HepG2 (cell line): Measurements from ENCODE around the gene NRDE2. TPM values are rescaled to one million over a fixed set of nuclear protein-coding genes. Genes with fewer than 3 reads are reported as not detected.

Experiments used
- BRCA1 ChIP-seq: sonication (generic); formaldehyde crosslinking; IDR thresholded peaks from 2 replicates; pipeline ENCODE4 v1.4.0; 2020; ENCODE audit warnings: missing genetic modification reagents
- CAMTA2 ChIP-seq: sonication (generic); formaldehyde crosslinking; IDR thresholded peaks from 2 replicates; pipeline ENCODE4 v1.4.0; 2020; ENCODE audit warnings: mild to moderate bottlenecking, missing genetic modification reagents, borderline replicate concordance
- E2F2 ChIP-seq: sonication (generic); formaldehyde crosslinking; IDR thresholded peaks from 2 replicates; pipeline ENCODE4 v1.4.0; 2020; ENCODE audit warnings: missing genetic modification reagents, borderline replicate concordance
- ELF1 ChIP-seq: sonication (generic); formaldehyde crosslinking; IDR thresholded peaks from 2 replicates; pipeline ENCODE4 v1.4.0; 2020; ENCODE audit warnings: missing genetic modification reagents
- ELF4 ChIP-seq: sonication (generic); formaldehyde crosslinking; IDR thresholded peaks from 2 replicates; pipeline ENCODE4 v1.5.0; 2020; ENCODE audit warnings: missing genetic modification reagents, mild to moderate bottlenecking, moderate library complexity, borderline replicate concordance
- ELK4 ChIP-seq: sonication (generic); formaldehyde crosslinking; IDR thresholded peaks from 2 replicates; pipeline ENCODE4 v1.9.0; 2021; ENCODE audit warnings: missing genetic modification reagents, borderline replicate concordance
- FOXA3 ChIP-seq: IDR thresholded peaks from 2 replicates; pipeline ENCODE4 v1.6.1; 2016; ENCODE audit warnings: missing genetic modification reagents, missing compliant biosample characterization
- FOXM1 ChIP-seq: sonication (generic); formaldehyde crosslinking; IDR thresholded peaks from 2 replicates; pipeline ENCODE4 v1.5.0; 2020; ENCODE audit warnings: missing genetic modification reagents
- GLMP ChIP-seq: sonication (generic); formaldehyde crosslinking; IDR thresholded peaks from 2 replicates; pipeline ENCODE4 v1.9.0; 2021; ENCODE audit warnings: missing genetic modification reagents, mild to moderate bottlenecking, borderline replicate concordance
- HIVEP1 ChIP-seq: sonication (generic); formaldehyde crosslinking; IDR thresholded peaks from 2 replicates; pipeline ENCODE4 v1.4.0; 2020; ENCODE audit warnings: mild to moderate bottlenecking, missing genetic modification reagents
- HNF4A ChIP-seq: sonication (generic); formaldehyde crosslinking; IDR thresholded peaks from 2 replicates; pipeline ENCODE4 v1.4.0; 2020; ENCODE audit warnings: missing genetic modification reagents
- JUND ChIP-seq: sonication (generic); formaldehyde crosslinking; IDR thresholded peaks from 2 replicates; pipeline ENCODE4 v1.8.0; 2022; ENCODE audit warnings: mild to moderate bottlenecking, missing genetic modification reagents
- MAF1 ChIP-seq: sonication (generic); formaldehyde crosslinking; IDR thresholded peaks from 2 replicates; pipeline ENCODE4 v1.5.0; 2020; ENCODE audit warnings: missing genetic modification reagents, borderline replicate concordance
- MXD1 ChIP-seq: sonication (generic); formaldehyde crosslinking; IDR thresholded peaks from 2 replicates; pipeline ENCODE4 v1.4.0; 2020; ENCODE audit warnings: mild to moderate bottlenecking, missing genetic modification reagents
- NFE2L2 ChIP-seq: fragments of 150-350 bp; IDR thresholded peaks from 2 replicates; pipeline ENCODE4 v1.6.1; 2014; ENCODE audit warnings: low read length
- NKX3-1 ChIP-seq: sonication (generic); formaldehyde crosslinking; IDR thresholded peaks from 2 replicates; pipeline ENCODE4 v1.5.0; 2020; ENCODE audit warnings: missing genetic modification reagents
- REL ChIP-seq: sonication (generic); formaldehyde crosslinking; conservative IDR thresholded peaks from 2 replicates; pipeline ENCODE4 v1.8.0; 2022; ENCODE audit warnings: mild to moderate bottlenecking, missing genetic modification reagents, moderate library complexity
- RFXANK ChIP-seq: IDR thresholded peaks from 2 replicates; pipeline ENCODE4 v1.6.1; 2016
- SATB2 ChIP-seq: sonication (generic); formaldehyde crosslinking; IDR thresholded peaks from 2 replicates; pipeline ENCODE4 v1.5.0; 2020; ENCODE audit warnings: missing genetic modification reagents
- SRSF9 ChIP-seq: fragments of 200-400 bp; formaldehyde crosslinking; IDR thresholded peaks from 2 replicates; pipeline ENCODE4 v1.6.1; 2018; ENCODE audit warnings: borderline replicate concordance, mild to moderate bottlenecking, low read depth, low read length; ENCODE audit not compliant: insufficient read depth, poor library complexity, severe bottlenecking
- TARDBP ChIP-seq: sonication (generic); formaldehyde crosslinking; IDR thresholded peaks from 2 replicates; pipeline ENCODE4 v1.8.0; 2022; ENCODE audit warnings: mild to moderate bottlenecking, missing genetic modification reagents
- TFDP1 ChIP-seq: IDR thresholded peaks from 2 replicates; pipeline ENCODE4 v1.6.1; 2016; ENCODE audit warnings: missing compliant biosample characterization, missing genetic modification reagents, borderline replicate concordance
- ZFP36L2 ChIP-seq: sonication (generic); formaldehyde crosslinking; IDR thresholded peaks from 2 replicates; pipeline ENCODE4 v1.4.0; 2020; ENCODE audit warnings: missing genetic modification reagents
- ZNF205 ChIP-seq: IDR thresholded peaks from 2 replicates; pipeline ENCODE4 v1.6.1; 2018; ENCODE audit warnings: missing biosample characterization, missing genetic modification reagents
- ZNF530 ChIP-seq: sonication (generic); formaldehyde crosslinking; IDR thresholded peaks from 2 replicates; pipeline ENCODE4 v1.5.0; 2020; ENCODE audit warnings: low read depth, mild to moderate bottlenecking, missing genetic modification reagents
- ZNF543 ChIP-seq: sonication (generic); formaldehyde crosslinking; IDR thresholded peaks from 2 replicates; pipeline ENCODE4 v1.4.0; 2020; ENCODE audit warnings: mild to moderate bottlenecking, missing genetic modification reagents
- ZNF644 ChIP-seq: IDR thresholded peaks from 2 replicates; pipeline ENCODE4 v1.6.1; 2016; ENCODE audit warnings: low read depth
- ZNF670 ChIP-seq: sonication (generic); formaldehyde crosslinking; IDR thresholded peaks from 2 replicates; pipeline ENCODE4 v1.8.0; 2022; ENCODE audit warnings: mild to moderate bottlenecking, missing genetic modification reagents, borderline replicate concordance
- polyA plus RNA-seq, 8 experiments: library from polyadenylated mRNA; depleted of rRNA in 3 of 8; stranded (reverse) in 7 of 8; unstranded in 1 of 8; fragments of >200 nt; fragmentation: Illumina TruSeq in 4 of 8; extraction: Trizol in 4 of 8; gene quantifications; 2 replicates each; pipeline versions ENCODE4 v1.2.1 to v1.2.3, GENCODE V29; 2011 to 2016; ENCODE audit warnings: low read depth in 4 of 8, missing spikeins in 1 of 8, mixed read lengths in 1 of 8; ENCODE audit not compliant: insufficient read depth in 1 of 8
- total RNA-seq, 5 experiments: library from RNA; depleted of rRNA; stranded (reverse); fragments of >200 nt; fragmentation: Illumina TruSeq; extraction: Trizol; gene quantifications; 2 replicates each; pipeline ENCODE4 v1.2.3, GENCODE V29; 2016; ENCODE audit warnings: low read depth in 1 of 5

NRDE2 gene
- total and polyA plus RNA-seq, 2 of the 13 experiments (the other 11 are each of a cell fraction or from before 2014, with no cell fraction given), result 5.6 to 12.5 TPM

- TF ChIP-seq GLMP, result no peak
- no peak for TF ChIP-seq TARDBP (CRISPR knock-in tag)
- no peak for TF ChIP-seq ZNF530 (CRISPR knock-in tag)
- no peak for TF ChIP-seq TFDP1
- TF ChIP-seq ELF1 (CRISPR knock-in tag), result no peak
- TF ChIP-seq HIVEP1 (CRISPR knock-in tag), result no peak
- TF ChIP-seq ZFP36L2 (CRISPR knock-in tag), result no peak
- TF ChIP-seq ELK4 (CRISPR knock-in tag), result no peak
- no peak for TF ChIP-seq BRCA1 (CRISPR knock-in tag)
- 0 out of 2 replicates have a peak, but pooled peaks have one; percentile 51 for TF ChIP-seq ZNF670 (CRISPR knock-in tag)
- TF ChIP-seq REL (CRISPR knock-in tag), result no peak
- no peak for TF ChIP-seq MXD1 (CRISPR knock-in tag)
- TF ChIP-seq ZNF543 (CRISPR knock-in tag), result no peak
- no peak for TF ChIP-seq E2F2 (CRISPR knock-in tag)
- TF ChIP-seq ZNF205, result peak; percentile 98
- no peak for TF ChIP-seq NFE2L2
- no peak for TF ChIP-seq ZNF644 (CRISPR knock-in tag)
- TF ChIP-seq SRSF9, result no peak
- no peak for TF ChIP-seq SATB2 (CRISPR knock-in tag)
- TF ChIP-seq MAF1 (CRISPR knock-in tag), result no peak
- no peak for TF ChIP-seq FOXM1 (CRISPR knock-in tag)
- no peak for TF ChIP-seq NKX3-1 (CRISPR knock-in tag)
- no peak for TF ChIP-seq HNF4A
- TF ChIP-seq CAMTA2 (CRISPR knock-in tag), result no peak
- no peak for TF ChIP-seq ELF4 (CRISPR knock-in tag)
- peak; percentile 83 for TF ChIP-seq FOXA3 (CRISPR knock-in tag)
- no peak for TF ChIP-seq RFXANK (CRISPR knock-in tag)
- no peak for TF ChIP-seq JUND (CRISPR knock-in tag)
Observed at GRCh38 chr14:90305176-90305601, 26.6 kb downstream of the NRDE2 start (continued).
